ENCODE results near the gene CHST15.

- TF ChIP-seq GATA3 (IDR thresholded peaks at IDR 0.05; ENCODE audit: low read depth, low read length) (no peak), GATA2 (IDR thresholded peaks at IDR 0.05; ENCODE audit: low read depth, low read length) (no peak)
These were observed 123.0 kb downstream of the CHST15 start for GRCh38 chr10:123970207-123970926.
